Vagina (tissue), 2 donors: ENCODE data around the gene RIC8A.

Experiments used
- CTCF ChIP-seq, 3 experiments: fragments of 450-650 bp in 2 of 3; fragments of 200-600 bp in 1 of 3; sonication (generic) in 1 of 3; IDR thresholded peaks; one replicate each; pipeline ENCODE4 v1.5.1; 2017 to 2019; ENCODE audit warnings: antibody characterized with exemption in 3 of 3, mild to moderate bottlenecking in 2 of 3, moderate library complexity in 2 of 3
- POLR2AphosphoS5 ChIP-seq, 2 donors: sonication (generic); formaldehyde crosslinking; IDR thresholded peaks; one replicate each; pipeline ENCODE4 v1.9.0; 2017; ENCODE audit warnings: antibody characterized with exemption in 2 of 2, mild to moderate bottlenecking in 2 of 2, low read depth in 1 of 2; ENCODE audit not compliant: insufficient read depth in 1 of 2

GRCh38 chr11:252666-253065 is 45.2 kb downstream of the RIC8A start:
- TF ChIP-seq POLR2AphosphoS5 (IDR thresholded peaks at IDR 0.05; ENCODE audit: insufficient read depth in 1 of 2, low read depth in 1 of 2): no peak
- TF ChIP-seq CTCF (IDR thresholded peaks at IDR 0.05): no peak
